Left lung (tissue), 10 donors: Measurements from ENCODE around the gene BBX. TPM values are rescaled to one million over a fixed set of nuclear protein-coding genes. Genes with fewer than 3 reads are reported as not detected.

Experiments
- ATAC-seq: fragments of 200-7000 bp; cut with Tn5 transposase; one replicate; pipeline ENCODE4 v1.9.1; 2020; ENCODE audit warnings: moderate library complexity
- DNase-seq, 4 donors: peaks; one replicate each; pipeline ENCODE4 v3.0.0-alpha.2; 2013 to 2020
- H3K27ac ChIP-seq, 2 donors: fragments of 200-600 bp; sonication (generic) in 1 of 2; one replicate each; pipeline versions ENCODE4 v1.5.0 to v1.8.0; 2020 to 2021
- H3K27me3 ChIP-seq, 2 donors: fragments of 200-600 bp; sonication (generic) in 1 of 2; one replicate each; pipeline versions ENCODE4 v1.5.0 to v1.8.0; 2020 to 2021
- H3K36me3 ChIP-seq, 2 donors: fragments of 200-600 bp; sonication (generic) in 1 of 2; one replicate each; pipeline versions ENCODE4 v1.5.0 to v1.8.0; 2020 to 2021
- H3K4me1 ChIP-seq, 2 donors: fragments of 200-600 bp; one replicate each; pipeline ENCODE4 v1.8.0; 2021
- H3K4me3 ChIP-seq, 2 donors: fragments of 200-600 bp; sonication (generic) in 1 of 2; one replicate each; pipeline versions ENCODE4 v1.5.0 to v1.8.0; 2020 to 2021; ENCODE audit warnings: mild to moderate bottlenecking in 1 of 2
- H3K9me3 ChIP-seq, 2 donors: fragments of 200-600 bp; sonication (generic) in 1 of 2; one replicate each; pipeline versions ENCODE4 v1.5.0 to v1.8.0; 2020 to 2021
- intact Hi-C, 2 donors: fragments of 100-400 bp; cut with DNase I; formaldehyde crosslinking; loops; one replicate each; pipeline versions ENCODE4 v1.11.2 to v1.14.2; 2022
- polyA plus RNA-seq, 6 donors: library from polyadenylated mRNA; unstranded; fragments of 120-200 nt; gene quantifications; one replicate each; pipeline ENCODE4 v1.2.1, GENCODE V29; 2013; ENCODE audit not compliant: insufficient read length in 6 of 6
- total RNA-seq, 2 donors: library from RNA; stranded (reverse); fragmentation: NEBNext Ultra II Directional; extraction: Animal tissue kit (Norgen Biotek cat#: 25700); gene quantifications; one replicate each; pipeline ENCODE4 v1.2.1, GENCODE V29; 2021
- TF ChIP-seq, protein P1 (sequence below), 2 donors: fragments of 200-600 bp; sonication (generic) in 1 of 2; IDR thresholded peaks; one replicate each; pipeline versions ENCODE4 v1.5.0 to v1.8.0; 2021; ENCODE audit warnings: antibody characterized with exemption in 2 of 2
- donor health status: DM: no; HTN: yes; CAD: no.
- donor health status: DM: no; HTN: no; CAD: no.

Gene BBX
- total and polyA plus RNA-seq, 8 donors: 43.0 to 67.1 (median 53.3) TPM

- no peaks in the 10 kb centered on the region for H3K9me3 ChIP-seq
- no peaks in the 10 kb centered on the region for H3K4me1 ChIP-seq
- no peaks in the 10 kb centered on the region for H3K36me3 ChIP-seq
- ATAC-seq: no peak
- H3K4me3 ChIP-seq: no peak overlapping the region
- DNase-seq: no peak
- H3K27me3 ChIP-seq: no peaks in the 10 kb centered on the region
- TF ChIP-seq, protein P1, sequence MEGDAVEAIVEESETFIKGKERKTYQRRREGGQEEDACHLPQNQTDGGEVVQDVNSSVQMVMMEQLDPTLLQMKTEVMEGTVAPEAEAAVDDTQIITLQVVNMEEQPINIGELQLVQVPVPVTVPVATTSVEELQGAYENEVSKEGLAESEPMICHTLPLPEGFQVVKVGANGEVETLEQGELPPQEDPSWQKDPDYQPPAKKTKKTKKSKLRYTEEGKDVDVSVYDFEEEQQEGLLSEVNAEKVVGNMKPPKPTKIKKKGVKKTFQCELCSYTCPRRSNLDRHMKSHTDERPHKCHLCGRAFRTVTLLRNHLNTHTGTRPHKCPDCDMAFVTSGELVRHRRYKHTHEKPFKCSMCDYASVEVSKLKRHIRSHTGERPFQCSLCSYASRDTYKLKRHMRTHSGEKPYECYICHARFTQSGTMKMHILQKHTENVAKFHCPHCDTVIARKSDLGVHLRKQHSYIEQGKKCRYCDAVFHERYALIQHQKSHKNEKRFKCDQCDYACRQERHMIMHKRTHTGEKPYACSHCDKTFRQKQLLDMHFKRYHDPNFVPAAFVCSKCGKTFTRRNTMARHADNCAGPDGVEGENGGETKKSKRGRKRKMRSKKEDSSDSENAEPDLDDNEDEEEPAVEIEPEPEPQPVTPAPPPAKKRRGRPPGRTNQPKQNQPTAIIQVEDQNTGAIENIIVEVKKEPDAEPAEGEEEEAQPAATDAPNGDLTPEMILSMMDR (IDR thresholded peaks at IDR 0.05): no peak
- intact Hi-C loops: no loop called here
- H3K27ac ChIP-seq: no peak overlapping the region
Measured at GRCh38 chr3:107704477-107704876, 181.7 kb downstream of the BBX start.

- ATAC-seq: no peak
- Histone ChIP-seq H3K4me3 (no peak overlapping the region), H3K9me3 (no peaks in the 10 kb centered on the region), H3K27me3 (no peaks in the 10 kb centered on the region), H3K27ac (no peak overlapping the region), H3K36me3 (no peaks in the 10 kb centered on the region), H3K4me1 (no peaks in the 10 kb centered on the region)
- intact Hi-C loops: no loop called here
- DNase-seq: no peak
- TF ChIP-seq, protein P1 (IDR thresholded peaks at IDR 0.05): no peak
Measured at GRCh38 chr3:107705046-107705445, 182.3 kb downstream of the BBX start.

DNA sequence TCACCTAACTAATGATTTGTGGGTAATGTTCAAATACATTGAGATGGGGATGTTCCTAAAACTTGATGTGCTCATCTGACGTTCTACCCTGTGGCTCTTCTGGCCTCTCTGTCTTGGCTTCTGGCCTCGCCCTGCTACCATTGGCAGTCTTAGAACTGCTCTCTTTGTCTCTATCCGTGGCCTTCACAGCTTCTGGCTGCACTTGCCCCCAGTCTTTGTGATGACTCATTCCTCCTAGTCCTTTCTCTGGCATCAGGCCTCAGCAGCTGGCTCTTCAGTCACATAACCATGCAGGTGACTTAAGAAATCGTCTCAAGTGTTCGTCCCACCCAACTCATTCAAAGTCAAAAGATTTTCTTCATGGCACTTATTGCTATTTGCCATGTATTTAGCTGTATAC lies 188.1 kb downstream of the BBX start:
- no peaks in the 10 kb centered on the region for H3K27me3 ChIP-seq
- H3K4me1 ChIP-seq: no peaks in the 10 kb centered on the region
- intact Hi-C loops: no loop called here
- ATAC-seq: peak; percentile 93
- H3K4me3 ChIP-seq: no peak overlapping the region
- peak overlapping the region in 1 of 2 donors; percentile 10 for H3K27ac ChIP-seq
- TF ChIP-seq, protein P1 (IDR thresholded peaks at IDR 0.05): no peak
- DNase-seq: peak in 1 of 4 donors; percentile 63
- no peaks in the 10 kb centered on the region for H3K9me3 ChIP-seq
- peaks cover 0 to 5% of the 10 kb centered on the region in 2 donors for H3K36me3 ChIP-seq

DNA sequence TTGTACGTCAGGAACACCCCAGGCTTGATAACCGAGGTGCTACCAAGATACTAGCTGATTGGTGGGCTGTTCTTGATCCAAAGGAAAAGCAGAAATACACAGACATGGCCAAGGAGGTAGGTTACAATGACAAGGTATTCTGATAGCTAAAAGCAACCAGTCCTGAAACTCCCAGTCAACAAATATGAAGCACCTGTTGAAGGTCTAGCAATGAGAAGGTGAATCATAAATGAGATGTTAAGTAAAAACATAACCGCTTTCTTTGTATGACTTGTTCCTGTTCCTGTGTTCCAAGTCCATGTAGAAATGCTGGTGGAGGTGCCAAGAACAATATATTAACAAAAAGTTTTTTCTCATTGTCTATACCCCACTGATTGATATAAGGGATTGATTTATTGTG lies 194.0 kb downstream of the BBX start:
- no peaks in the 10 kb centered on the region for H3K27me3 ChIP-seq
- intact Hi-C loops: no loop called here
- peaks cover 0 to 4% of the 10 kb centered on the region in 2 donors for H3K36me3 ChIP-seq
- TF ChIP-seq, protein P1 (IDR thresholded peaks at IDR 0.05): no peak
- no peak overlapping the region for H3K27ac ChIP-seq
- DNase-seq: no peak
- H3K9me3 ChIP-seq: no peaks in the 10 kb centered on the region
- H3K4me1 ChIP-seq: peaks cover 0 to 6% of the 10 kb centered on the region in 2 donors
- ATAC-seq: no peak
- H3K4me3 ChIP-seq: no peak overlapping the region

- no peak for ATAC-seq
- no peak overlapping the region for H3K27ac ChIP-seq
- no peak for DNase-seq
- no peaks in the 10 kb centered on the region for H3K27me3 ChIP-seq
- no peak overlapping the region for H3K4me3 ChIP-seq
- peaks cover 0 to 4% of the 10 kb centered on the region in 2 donors for H3K36me3 ChIP-seq
- H3K4me1 ChIP-seq: peaks cover 0 to 6% of the 10 kb centered on the region in 2 donors
- intact Hi-C loops: no loop called here
- no peaks in the 10 kb centered on the region for H3K9me3 ChIP-seq
- TF ChIP-seq, protein P1 (IDR thresholded peaks at IDR 0.05): no peak
Measured at GRCh38 chr3:107718547-107718946, 195.8 kb downstream of the BBX start.
